Measurements from ENCODE around the gene TRMO.
"Not testable (repeated sequence)": the region's sequence is repeated elsewhere in the genome, so short reads cannot be mapped to it uniquely, and the experiment has no call there.

Gene TRMO

GRCh38 chr9:97921959-97922724 lies at the start of gene TRMO:
Gene TRMO (minus strand): TSS chr9:97922500. CDS start chr9:97922493, 7 bp downstream.
- DNase-seq (ENCODE audit: low read depth, low spot score): peak; percentile 99

GRCh38 chr9:97970165-97970564 lies 47.9 kb upstream of the TRMO start:
- no peak for DNase-seq (ENCODE audit: low read depth, low spot score)

- DNase-seq (ENCODE audit: low read depth, low spot score): no peak
Measured at GRCh38 chr9:97969014-97969413, 46.7 kb upstream of the TRMO start.

GRCh38 chr9:97966493-97966892 lies 44.2 kb upstream of the TRMO start:
- DNase-seq (ENCODE audit: low read depth, low spot score): no peak

- DNase-seq (ENCODE audit: low read depth, low spot score): no peak
Measured at GRCh38 chr9:97964901-97965300, 42.6 kb upstream of the TRMO start.

- no peak for DNase-seq (ENCODE audit: low read depth, low spot score)
Measured at GRCh38 chr9:97963232-97963631, 40.9 kb upstream of the TRMO start.

GRCh38 chr9:97962575-97962974 lies 40.3 kb upstream of the TRMO start:
- DNase-seq (ENCODE audit: low read depth, low spot score): no peak

GRCh38 chr9:97962136-97962535 lies 39.8 kb upstream of the TRMO start:
- DNase-seq (ENCODE audit: low read depth, low spot score): no peak

- no peak for DNase-seq (ENCODE audit: low read depth, low spot score)
Measured at GRCh38 chr9:97961361-97961760, 39.1 kb upstream of the TRMO start.

- not testable (repeated sequence) for DNase-seq (ENCODE audit: low read depth, low spot score)
Measured at GRCh38 chr9:97960678-97961328, 38.5 kb upstream of the TRMO start.

- DNase-seq (ENCODE audit: low read depth, low spot score): no peak
Measured at GRCh38 chr9:97959585-97959984, 37.3 kb upstream of the TRMO start.

GRCh38 chr9:97958812-97959511 lies 36.7 kb upstream of the TRMO start:
- DNase-seq (ENCODE audit: low read depth, low spot score): no peak

- no peak for DNase-seq (ENCODE audit: low read depth, low spot score)
Measured at GRCh38 chr9:97956331-97956730, 34.0 kb upstream of the TRMO start.

- DNase-seq (ENCODE audit: low read depth, low spot score): peak; percentile 73
Measured at GRCh38 chr9:97954550-97954989, 32.3 kb upstream of the TRMO start.

GRCh38 chr9:97950873-97951272 lies 28.6 kb upstream of the TRMO start:
- peak; percentile 13 for DNase-seq (ENCODE audit: low read depth, low spot score)

- not testable (repeated sequence) for DNase-seq (ENCODE audit: low read depth, low spot score)
Measured at GRCh38 chr9:97947094-97947493, 24.8 kb upstream of the TRMO start.

- DNase-seq (ENCODE audit: low read depth, low spot score): not testable (repeated sequence)
Measured at GRCh38 chr9:97945470-97945869, 23.2 kb upstream of the TRMO start.

- DNase-seq (ENCODE audit: low read depth, low spot score): no peak
Measured at GRCh38 chr9:97944612-97945011, 22.3 kb upstream of the TRMO start.

- DNase-seq (ENCODE audit: low read depth, low spot score): no peak
Measured at GRCh38 chr9:97943308-97943855, 21.1 kb upstream of the TRMO start.

GRCh38 chr9:97941323-97941722 lies 19.0 kb upstream of the TRMO start:
- DNase-seq (ENCODE audit: low read depth, low spot score): no peak

GRCh38 chr9:97940741-97941140 lies 18.4 kb upstream of the TRMO start:
- no peak for DNase-seq (ENCODE audit: low read depth, low spot score)

- DNase-seq (ENCODE audit: low read depth, low spot score): no peak
Measured at GRCh38 chr9:97940233-97940632, 17.9 kb upstream of the TRMO start.

Measured in ELF-1 (cell line).